ENCODE data around the gene SPACA6. TPM values are rescaled to one million over a fixed set of nuclear protein-coding genes. Genes with fewer than 3 reads are reported as not detected.

The SPACA6 gene
- total RNA-seq, 2 donors from 2014 or later = 2.7 to 3.0 TPM

GRCh38 chr19:51692468-51692867, 662 bp upstream of the SPACA6 start:
- DNase-seq (ENCODE audit: low spot score) (no peak), ATAC-seq (no peak)
- H3K27me3 Mint-ChIP-seq = peaks cover 33 to 38% of the 10 kb centered on the region in 2 donors
- H3K27ac Mint-ChIP-seq = no peak overlapping the region
- H3K4me1 Mint-ChIP-seq (ENCODE audit: low read depth in 2 of 2) = peaks cover 7 to 10% of the 10 kb centered on the region in 2 donors
- H3K36me3 Mint-ChIP-seq = no peaks in the 10 kb centered on the region
- no peaks in the 10 kb centered on the region for H3K9me3 Mint-ChIP-seq
- no peak overlapping the region for H3K4me3 Mint-ChIP-seq

- DNase-seq (ENCODE audit: low spot score) (no peak), ATAC-seq (no peak)
- peaks cover 1 to 5% of the 10 kb centered on the region in 2 donors for H3K4me1 Mint-ChIP-seq (ENCODE audit: low read depth in 2 of 2)
- no peak overlapping the region for H3K27ac Mint-ChIP-seq
- H3K27me3 Mint-ChIP-seq = peaks cover 20 to 24% of the 10 kb centered on the region in 2 donors
- H3K4me3 Mint-ChIP-seq = no peak overlapping the region
- no peaks in the 10 kb centered on the region for H3K9me3 Mint-ChIP-seq
- no peaks in the 10 kb centered on the region for H3K36me3 Mint-ChIP-seq
Observed at GRCh38 chr19:51693819-51694218, 689 bp downstream of the SPACA6 start.

GRCh38 chr19:51694318-51695085, 1.4 kb downstream of the SPACA6 start:
- no peak for ATAC-seq
- DNase-seq (ENCODE audit: low spot score) = no peak
- peaks cover 18 to 24% of the 10 kb centered on the region in 2 donors for H3K27me3 Mint-ChIP-seq
- H3K9me3 Mint-ChIP-seq = no peaks in the 10 kb centered on the region
- no peaks in the 10 kb centered on the region for H3K36me3 Mint-ChIP-seq
- H3K4me1 Mint-ChIP-seq (ENCODE audit: low read depth in 2 of 2) = peaks cover 0 to 4% of the 10 kb centered on the region in 2 donors
- no peak overlapping the region for H3K4me3 Mint-ChIP-seq
- no peak overlapping the region for H3K27ac Mint-ChIP-seq

- no peaks in the 10 kb centered on the region for H3K9me3 Mint-ChIP-seq
- H3K27me3 Mint-ChIP-seq = peaks cover 18 to 24% of the 10 kb centered on the region in 2 donors
- no peak for DNase-seq (ENCODE audit: low spot score)
- no peaks in the 10 kb centered on the region for H3K36me3 Mint-ChIP-seq
- no peak for ATAC-seq
- H3K27ac Mint-ChIP-seq = no peak overlapping the region
- no peak overlapping the region for H3K4me3 Mint-ChIP-seq
- peaks cover 0 to 4% of the 10 kb centered on the region in 2 donors for H3K4me1 Mint-ChIP-seq (ENCODE audit: low read depth in 2 of 2)
Observed at GRCh38 chr19:51695088-51695487, 2.0 kb downstream of the SPACA6 start.

DNA sequence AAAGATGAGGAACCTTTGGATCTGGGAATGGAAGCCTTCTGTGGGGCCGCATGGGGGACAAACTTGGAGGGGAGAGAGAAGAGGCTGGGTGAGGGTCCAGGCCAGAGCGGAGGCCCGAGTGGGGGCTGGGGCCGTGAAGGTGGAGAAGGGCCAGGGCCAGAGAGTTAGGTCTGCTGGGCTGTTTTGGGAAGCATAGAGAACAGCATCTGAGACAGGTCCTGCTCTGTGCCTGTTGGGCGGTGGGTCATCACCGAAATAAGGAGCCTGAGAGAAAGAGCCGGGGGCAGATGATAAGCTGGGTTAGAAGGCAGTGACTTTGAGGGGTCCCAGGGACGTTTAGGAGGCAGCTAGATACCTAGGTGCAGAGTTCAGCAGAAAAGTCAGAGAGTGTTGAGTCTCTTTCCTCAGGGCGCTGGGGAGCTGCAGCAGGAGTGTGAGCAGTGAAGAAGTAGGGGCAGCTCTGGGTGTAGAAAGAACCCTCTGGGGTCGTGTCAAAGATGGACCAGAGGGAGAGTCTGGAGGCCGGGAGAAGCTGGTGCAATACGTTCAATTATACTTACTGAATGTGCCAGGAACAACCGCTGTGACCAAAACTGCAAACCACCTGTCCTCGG, 2.7 kb downstream of the SPACA6 start:
- Mint-ChIP-seq H3K36me3 (no peaks in the 10 kb centered on the region), H3K9me3 (no peaks in the 10 kb centered on the region), H3K4me1 (ENCODE audit: low read depth in 2 of 2) (peaks cover 0 to 4% of the 10 kb centered on the region in 2 donors), H3K27ac (no peak overlapping the region), H3K4me3 (no peak overlapping the region), H3K27me3 (peaks cover 18 to 24% of the 10 kb centered on the region in 2 donors)
- ATAC-seq = no peak
- DNase-seq (ENCODE audit: low spot score) = no peak

GRCh38 chr19:51696606-51697005, 3.5 kb downstream of the SPACA6 start:
- Mint-ChIP-seq H3K27me3 (peaks cover 18 to 22% of the 10 kb centered on the region in 2 donors), H3K4me1 (ENCODE audit: low read depth in 2 of 2) (no peaks in the 10 kb centered on the region), H3K4me3 (no peak overlapping the region), H3K9me3 (no peaks in the 10 kb centered on the region), H3K27ac (no peak overlapping the region), H3K36me3 (no peaks in the 10 kb centered on the region)
- ATAC-seq (no peak), DNase-seq (ENCODE audit: low spot score) (no peak)

- H3K36me3 Mint-ChIP-seq = no peaks in the 10 kb centered on the region
- H3K9me3 Mint-ChIP-seq = no peaks in the 10 kb centered on the region
- peaks cover 0 to under 1% of the 10 kb centered on the region in 2 donors for H3K4me1 Mint-ChIP-seq (ENCODE audit: low read depth in 2 of 2)
- ATAC-seq (no peak), DNase-seq (ENCODE audit: low spot score) (no peak)
- peaks cover 16 to 18% of the 10 kb centered on the region in 2 donors for H3K27me3 Mint-ChIP-seq
- H3K4me3 Mint-ChIP-seq = no peak overlapping the region
- H3K27ac Mint-ChIP-seq = no peak overlapping the region
Observed at GRCh38 chr19:51697169-51697776, 4.1 kb downstream of the SPACA6 start.

DNA sequence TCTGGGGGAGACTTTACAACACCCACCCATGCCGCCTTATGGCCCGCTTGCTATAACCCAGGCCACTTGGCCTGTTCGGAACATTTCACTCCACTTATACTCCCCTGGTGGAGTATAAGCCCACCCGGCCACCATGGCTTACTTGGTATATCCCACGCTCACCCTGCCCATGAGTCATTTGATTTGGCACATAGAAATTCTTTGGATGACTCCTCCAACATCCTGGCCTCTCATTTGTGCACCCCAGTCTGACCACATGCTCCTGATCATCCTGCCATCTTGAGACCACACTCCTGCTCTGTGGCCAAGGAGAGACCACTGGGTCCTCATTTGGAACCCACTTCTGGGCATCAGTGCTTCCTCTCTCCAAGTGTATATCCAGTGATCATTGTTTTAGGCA, 5.2 kb downstream of the SPACA6 start:
- no peaks in the 10 kb centered on the region for H3K36me3 Mint-ChIP-seq
- H3K4me3 Mint-ChIP-seq = no peak overlapping the region
- H3K4me1 Mint-ChIP-seq (ENCODE audit: low read depth in 2 of 2) = peaks cover 9 to 10% of the 10 kb centered on the region in 2 donors
- H3K9me3 Mint-ChIP-seq = no peaks in the 10 kb centered on the region
- no peak for DNase-seq (ENCODE audit: low spot score)
- no peak overlapping the region for H3K27ac Mint-ChIP-seq
- H3K27me3 Mint-ChIP-seq = peaks cover 20% of the 10 kb centered on the region in 2 donors
- no peak for ATAC-seq

DNA sequence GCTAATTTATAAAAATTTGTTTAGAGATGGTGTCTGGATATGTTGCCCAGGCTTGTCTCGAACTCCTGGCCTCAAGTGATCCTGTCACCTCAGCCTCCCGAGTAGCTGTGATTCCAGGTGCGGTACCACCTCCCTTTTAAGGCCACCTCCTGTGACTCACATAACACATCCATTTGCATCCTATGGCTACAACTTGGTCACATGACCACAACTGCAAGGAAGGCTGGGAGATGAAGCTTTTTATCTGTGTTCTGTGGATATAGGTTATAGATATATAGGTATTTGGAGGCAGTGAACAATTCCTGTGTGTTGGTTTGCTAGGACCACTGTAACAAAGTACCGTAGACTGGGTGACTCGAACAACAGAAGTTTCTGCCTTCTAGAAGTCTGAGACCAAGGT, 6.0 kb downstream of the SPACA6 start:
- no peak for ATAC-seq
- no peak overlapping the region for H3K27ac Mint-ChIP-seq
- no peaks in the 10 kb centered on the region for H3K9me3 Mint-ChIP-seq
- no peaks in the 10 kb centered on the region for H3K36me3 Mint-ChIP-seq
- peaks cover 9 to 15% of the 10 kb centered on the region in 2 donors for H3K4me1 Mint-ChIP-seq (ENCODE audit: low read depth in 2 of 2)
- no peak for DNase-seq (ENCODE audit: low spot score)
- no peak overlapping the region for H3K4me3 Mint-ChIP-seq
- H3K27me3 Mint-ChIP-seq = peaks cover 11 to 12% of the 10 kb centered on the region in 2 donors

DNA sequence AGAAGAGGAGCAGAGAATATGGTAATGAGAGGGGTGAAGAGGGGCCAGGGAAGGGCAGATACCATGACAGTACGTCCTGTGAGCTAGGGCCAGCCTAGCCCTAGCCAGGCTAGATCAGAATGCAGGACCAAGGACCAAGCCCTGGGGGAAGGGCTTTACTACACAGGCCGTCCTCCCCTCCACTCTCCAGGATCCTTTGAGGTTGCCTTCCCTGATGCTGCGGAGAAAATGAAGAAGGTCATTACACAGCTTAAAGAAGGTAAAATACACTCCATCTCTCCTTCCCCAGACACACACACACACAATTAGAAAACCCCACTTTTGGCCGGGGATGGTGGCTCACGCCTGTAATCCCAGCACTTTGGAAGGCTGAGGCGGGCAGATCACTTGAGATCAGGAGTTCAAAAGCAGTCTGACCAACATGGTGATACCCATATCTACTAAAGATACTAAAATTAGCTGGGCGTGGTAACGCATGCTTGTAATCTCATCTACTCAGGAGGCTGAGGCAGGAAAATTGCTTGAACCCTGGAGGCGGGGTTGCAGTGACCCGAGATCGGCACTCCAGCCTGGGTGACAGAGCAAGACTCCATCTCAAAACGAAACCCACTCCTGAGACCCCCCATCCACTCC, 8.5 kb downstream of the SPACA6 start:
- no peak for ATAC-seq
- no peak for DNase-seq (ENCODE audit: low spot score)
- no peaks in the 10 kb centered on the region for H3K9me3 Mint-ChIP-seq
- H3K27me3 Mint-ChIP-seq = peaks cover 10% of the 10 kb centered on the region in 2 donors
- H3K27ac Mint-ChIP-seq = no peak overlapping the region
- peak overlapping the region; percentile 31 for H3K4me3 Mint-ChIP-seq
- H3K36me3 Mint-ChIP-seq = peaks cover 11% of the 10 kb centered on the region
- H3K4me1 Mint-ChIP-seq (ENCODE audit: low read depth in 2 of 2) = peaks cover 26 to 37% of the 10 kb centered on the region in 2 donors

DNA sequence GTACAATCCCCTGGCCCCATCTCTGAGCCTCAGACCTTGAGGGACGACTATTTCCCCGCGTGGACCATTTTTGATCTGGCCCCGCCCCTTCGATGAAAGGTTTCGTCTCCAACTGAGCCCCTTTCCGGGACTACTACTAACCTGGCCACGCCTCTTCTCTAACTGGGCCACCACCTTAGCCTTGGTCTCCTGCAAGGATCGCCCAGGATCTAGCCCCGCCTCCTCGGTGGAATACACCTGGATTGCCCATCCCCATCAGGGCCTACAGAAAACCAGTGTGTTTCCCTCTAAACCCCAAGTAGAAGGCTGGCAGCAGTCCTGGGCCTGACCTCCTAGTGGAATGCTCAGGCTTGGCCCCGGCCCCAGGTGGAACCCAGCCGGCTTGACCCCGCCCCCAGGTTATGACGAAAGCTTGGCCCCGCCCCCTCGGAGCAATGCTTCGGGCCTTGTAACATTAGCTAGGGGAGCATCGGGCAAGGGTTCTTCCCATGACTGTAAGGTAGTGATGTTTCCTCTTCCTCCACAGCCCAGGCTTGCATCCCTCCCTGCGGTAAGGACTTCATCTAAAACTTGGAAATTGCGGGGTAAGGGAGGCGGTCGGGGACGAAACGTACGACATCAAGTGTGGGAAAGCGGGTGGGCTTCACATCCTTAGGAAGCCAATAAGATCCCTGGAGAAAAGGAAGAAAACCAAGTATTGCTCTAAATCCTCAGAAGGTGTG, 9.1 kb downstream of the SPACA6 start:
- Mint-ChIP-seq H3K4me1 (ENCODE audit: low read depth in 2 of 2) (peaks cover 26 to 38% of the 10 kb centered on the region in 2 donors), H3K9me3 (no peaks in the 10 kb centered on the region), H3K4me3 (peak overlapping the region; percentile 90), H3K27ac (peak overlapping the region; percentile 95), H3K27me3 (peaks cover 10% of the 10 kb centered on the region in 2 donors), H3K36me3 (peaks cover 13% of the 10 kb centered on the region)
- DNase-seq (ENCODE audit: low spot score) (no peak), ATAC-seq (no peak)

DNA sequence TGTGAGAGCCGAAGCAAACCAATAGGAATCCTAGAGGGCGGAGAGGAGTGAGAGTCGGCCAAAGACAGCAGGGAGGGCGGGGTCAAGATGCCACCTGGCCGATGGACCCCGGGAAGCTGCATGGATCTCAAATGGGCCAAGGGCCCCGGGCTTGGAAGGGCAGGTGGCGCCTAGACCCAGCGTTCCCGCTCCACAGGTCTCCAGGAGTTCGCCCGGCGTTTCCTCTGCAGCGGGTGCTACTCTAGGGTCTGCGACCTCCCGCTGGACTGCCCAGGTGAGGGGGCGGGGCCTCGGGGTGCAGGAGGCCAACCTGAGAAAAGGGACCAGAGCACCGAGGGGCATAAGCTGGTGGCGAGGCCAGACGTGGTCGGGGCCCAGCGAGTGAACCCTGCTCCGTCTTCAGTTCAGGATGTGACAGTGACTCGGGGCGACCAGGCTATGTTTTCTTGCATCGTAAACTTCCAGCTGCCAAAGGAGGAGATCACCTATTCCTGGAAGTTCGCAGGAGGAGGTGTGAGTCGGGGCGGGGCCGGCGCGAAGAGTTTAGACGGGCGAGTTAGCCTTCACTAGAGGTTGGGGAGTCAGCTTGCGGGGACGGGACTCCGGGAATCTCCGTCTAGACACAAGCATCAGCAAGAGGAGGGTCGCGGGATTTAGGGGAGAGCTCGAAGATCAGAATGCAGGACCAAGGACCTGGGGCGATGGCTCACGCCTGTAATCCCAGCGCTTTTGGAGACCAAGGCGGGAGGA, 9.9 kb downstream of the SPACA6 start:
- Mint-ChIP-seq H3K27ac (peak overlapping the region; percentile 95), H3K4me3 (peak overlapping the region; percentile 90), H3K36me3 (peaks cover 13% of the 10 kb centered on the region), H3K4me1 (ENCODE audit: low read depth in 2 of 2) (peaks cover 26 to 38% of the 10 kb centered on the region in 2 donors), H3K27me3 (peaks cover 10% of the 10 kb centered on the region in 2 donors), H3K9me3 (no peaks in the 10 kb centered on the region)
- no peak for DNase-seq (ENCODE audit: low spot score)
- no peak for ATAC-seq

Data from natural killer cell treated with Interleukin-12 subunit alpha and Interleukin-12 subunit beta and Interleukin-15 and Interleukin-18, amount 100 ng/mL, for 72 hours (primary cell).